ENCODE results near the gene AUTS2. TPM values are rescaled to one million over a fixed set of nuclear protein-coding genes. Genes with fewer than 3 reads are reported as not detected.

Gene AUTS2
- total RNA-seq, 2 donors from 2014 or later, result 0.53 to 2.2 TPM

DNA sequence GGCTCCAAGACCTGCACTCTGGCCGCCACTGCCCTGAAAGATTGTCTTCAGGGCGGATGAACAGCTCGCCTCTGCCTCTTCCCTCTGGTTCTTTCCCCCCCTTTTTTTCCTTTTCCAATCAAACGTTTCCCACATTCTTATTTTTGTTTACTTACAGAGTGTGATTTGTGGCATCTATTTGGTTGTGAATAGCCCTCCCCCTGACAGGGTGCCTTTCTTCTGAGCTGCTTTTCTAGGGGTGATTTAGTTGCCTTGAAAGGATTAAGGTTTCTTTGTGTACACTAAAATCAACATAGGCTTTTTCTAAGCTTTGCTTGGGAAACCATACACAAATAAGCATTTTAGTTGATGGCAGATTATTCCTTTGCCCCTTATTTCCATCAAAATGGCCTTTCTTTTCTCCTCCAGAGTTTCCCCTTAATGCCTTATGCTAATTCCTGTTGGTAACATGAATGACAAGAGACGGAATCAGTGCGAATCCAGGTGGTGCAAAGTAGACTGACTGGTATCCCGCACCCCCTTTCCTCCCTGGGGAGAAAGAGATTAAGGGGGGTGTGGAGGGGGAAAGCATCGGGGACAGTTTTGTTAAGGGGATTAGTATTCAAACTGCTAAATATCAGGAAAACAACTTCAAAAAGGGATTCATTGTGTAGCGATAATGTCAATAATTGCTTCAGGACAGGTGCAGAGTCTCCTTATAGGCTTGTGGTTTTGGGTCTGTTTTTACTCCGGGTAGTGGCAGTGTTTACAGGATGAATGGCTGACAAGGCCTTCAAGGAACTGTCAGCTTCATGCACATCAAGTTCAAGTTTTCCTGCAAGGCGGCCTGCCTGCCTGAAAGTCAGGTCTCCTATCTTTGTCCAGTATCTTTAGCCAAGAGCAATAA is 1102.0 kb downstream of the AUTS2 start:
- no peak for DNase-seq (ENCODE audit: low spot score in 2 of 2)
- Mint-ChIP-seq H3K9me3 (no peaks in the 10 kb centered on the region), H3K27ac (no peak overlapping the region), H3K36me3 (no peaks in the 10 kb centered on the region)
- no peak for ATAC-seq

DNA sequence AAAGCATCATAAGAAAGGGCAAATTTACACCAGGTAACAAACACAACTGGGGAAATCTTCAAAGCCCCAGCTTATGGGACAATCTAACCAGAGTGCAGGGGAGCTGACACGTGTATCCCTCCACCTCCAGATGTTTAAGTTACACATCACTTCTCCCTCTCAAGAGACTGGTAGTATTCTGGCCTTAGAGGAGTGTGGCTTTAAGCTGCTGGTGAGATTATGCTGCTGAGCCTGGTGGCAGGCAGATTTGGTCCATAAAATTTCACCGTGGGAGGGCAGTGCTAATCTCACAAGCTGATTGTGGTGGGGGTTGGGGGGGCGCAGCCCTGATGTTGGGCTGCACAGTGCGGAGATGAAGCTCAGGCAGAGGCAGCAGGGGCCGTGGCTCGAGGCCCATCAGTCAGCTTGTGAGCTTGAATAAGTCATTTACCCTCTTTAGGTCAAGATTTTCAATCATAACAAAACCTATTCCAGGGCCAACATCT is 1102.7 kb downstream of the AUTS2 start:
- Mint-ChIP-seq H3K9me3 (peaks cover 0 to 3% of the 10 kb centered on the region in 2 donors), H3K27ac (no peak overlapping the region), H3K36me3 (no peaks in the 10 kb centered on the region)
- ATAC-seq, result no peak
- DNase-seq (ENCODE audit: low spot score in 2 of 2), result no peak

DNA sequence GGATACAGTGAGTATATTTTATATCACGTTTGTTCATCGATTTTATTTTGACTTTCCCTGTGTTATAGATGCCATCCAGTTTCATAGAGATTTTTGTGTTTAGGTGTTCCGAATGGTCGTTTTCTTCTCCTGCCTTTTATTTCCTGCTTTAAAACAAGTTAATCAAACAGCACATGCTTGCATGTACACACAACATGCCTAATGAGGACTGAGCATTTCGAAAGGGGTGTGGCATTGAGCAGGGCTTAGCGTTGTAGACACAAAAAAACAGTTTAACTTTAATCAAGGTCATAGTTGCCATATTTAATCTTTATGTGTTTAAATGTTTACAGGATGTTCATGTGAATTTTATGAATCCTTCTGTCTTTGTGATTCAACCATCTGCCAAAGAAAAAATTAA is 1103.2 kb downstream of the AUTS2 start:
- Mint-ChIP-seq H3K36me3 (no peaks in the 10 kb centered on the region), H3K27ac (no peak overlapping the region), H3K9me3 (peaks cover 0 to 5% of the 10 kb centered on the region in 2 donors)
- no peak for ATAC-seq
- no peak for DNase-seq (ENCODE audit: low spot score in 2 of 2)

DNA sequence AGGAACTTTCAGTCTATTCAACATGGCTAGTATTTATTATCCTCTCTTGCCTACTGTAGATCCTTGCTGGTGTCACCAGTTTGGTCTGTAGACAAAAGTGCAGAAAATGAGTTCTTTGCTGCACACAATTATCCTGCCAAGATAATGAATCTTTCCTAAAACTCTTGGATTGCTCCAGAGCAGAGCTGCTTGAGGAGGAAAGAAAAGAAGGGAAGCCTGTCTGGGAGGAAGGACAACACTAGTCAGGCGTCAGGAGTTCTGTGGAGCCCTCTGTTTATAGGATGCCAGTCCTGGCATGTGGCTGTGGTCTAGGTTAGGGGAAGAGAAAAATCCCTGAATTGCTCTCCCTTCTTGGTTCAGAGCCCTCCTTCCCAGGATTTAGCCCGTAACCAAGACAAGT is 1103.7 kb downstream of the AUTS2 start:
- ATAC-seq (no peak), DNase-seq (ENCODE audit: low spot score in 2 of 2) (no peak)
- Mint-ChIP-seq H3K27ac (no peak overlapping the region), H3K9me3 (peaks cover 0 to 5% of the 10 kb centered on the region in 2 donors), H3K36me3 (no peaks in the 10 kb centered on the region)

DNA sequence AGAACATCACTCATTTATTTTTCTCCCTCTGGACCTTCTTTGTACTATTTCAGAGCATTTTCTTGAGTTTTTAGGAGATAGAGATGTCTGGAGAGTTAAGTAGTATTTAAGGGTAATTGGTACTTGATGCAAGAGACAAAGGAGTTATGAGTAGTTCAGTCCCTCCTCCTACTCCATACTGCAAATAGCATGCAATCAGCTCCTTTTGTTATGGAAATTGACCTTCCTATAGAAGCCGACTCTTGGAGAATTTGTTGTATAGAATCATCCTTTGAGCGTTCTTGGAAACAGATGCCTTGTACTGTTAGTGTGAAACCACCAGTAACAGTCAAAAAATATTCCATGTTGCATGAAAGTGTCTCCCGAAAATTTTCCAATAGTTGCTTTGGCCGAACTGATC is 1105.5 kb downstream of the AUTS2 start:
- ATAC-seq, result no peak
- DNase-seq (ENCODE audit: low spot score in 2 of 2), result no peak
- Mint-ChIP-seq H3K36me3 (no peaks in the 10 kb centered on the region), H3K27ac (no peak overlapping the region), H3K9me3 (peaks cover 0 to 5% of the 10 kb centered on the region in 2 donors)

DNA sequence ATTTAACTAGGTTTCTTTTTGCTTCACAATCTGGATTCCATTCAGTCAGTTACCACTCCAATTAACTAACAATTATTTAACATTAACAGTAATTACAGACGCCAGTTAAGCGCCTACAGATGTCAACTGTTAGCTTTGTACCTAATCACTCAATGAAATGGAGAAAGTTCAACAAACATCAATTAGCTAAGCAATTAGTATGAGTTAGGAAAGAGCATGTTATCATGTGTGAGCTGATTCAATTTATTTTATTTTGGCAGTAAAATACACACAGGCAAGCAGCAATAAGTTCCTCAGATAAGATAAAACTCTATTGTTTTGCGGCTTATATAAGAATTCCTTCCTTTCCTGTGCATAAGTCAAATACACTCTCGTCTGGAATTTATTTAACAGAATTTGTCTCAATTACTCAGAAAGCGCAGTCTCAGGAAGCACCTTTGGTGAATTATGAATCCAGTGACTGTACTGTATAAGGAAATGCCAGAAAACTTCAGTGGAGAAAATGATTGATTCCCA is 1106.6 kb downstream of the AUTS2 start:
- DNase-seq (ENCODE audit: low spot score in 2 of 2), result no peak
- no peak overlapping the region for H3K27ac Mint-ChIP-seq
- H3K36me3 Mint-ChIP-seq, result no peaks in the 10 kb centered on the region
- peaks cover 0 to 5% of the 10 kb centered on the region in 2 donors for H3K9me3 Mint-ChIP-seq
- no peak for ATAC-seq

DNA sequence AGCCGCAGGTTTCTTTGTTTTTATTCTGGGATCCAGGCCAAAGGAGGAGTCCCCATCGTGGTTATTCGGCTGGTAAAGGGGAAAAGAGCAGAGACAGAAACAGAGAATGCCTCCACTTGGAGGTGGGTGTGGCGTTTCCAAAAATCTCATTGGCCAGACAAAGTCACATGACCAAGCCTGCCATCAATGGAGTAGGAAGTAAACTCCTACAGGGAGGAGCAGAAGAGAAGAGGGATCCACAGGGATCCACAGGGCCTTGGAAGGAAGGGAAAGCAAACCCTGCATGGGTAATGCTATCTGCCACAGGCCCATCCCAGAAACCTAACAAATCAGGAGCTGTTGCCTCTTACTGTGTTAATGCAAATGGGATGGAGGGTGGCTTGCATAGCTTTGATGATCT is 1107.9 kb downstream of the AUTS2 start:
- Mint-ChIP-seq H3K36me3 (no peaks in the 10 kb centered on the region), H3K27ac (no peak overlapping the region), H3K9me3 (peaks cover 0 to 5% of the 10 kb centered on the region in 2 donors)
- no peak for ATAC-seq
- DNase-seq (ENCODE audit: low spot score in 2 of 2), result no peak

DNA sequence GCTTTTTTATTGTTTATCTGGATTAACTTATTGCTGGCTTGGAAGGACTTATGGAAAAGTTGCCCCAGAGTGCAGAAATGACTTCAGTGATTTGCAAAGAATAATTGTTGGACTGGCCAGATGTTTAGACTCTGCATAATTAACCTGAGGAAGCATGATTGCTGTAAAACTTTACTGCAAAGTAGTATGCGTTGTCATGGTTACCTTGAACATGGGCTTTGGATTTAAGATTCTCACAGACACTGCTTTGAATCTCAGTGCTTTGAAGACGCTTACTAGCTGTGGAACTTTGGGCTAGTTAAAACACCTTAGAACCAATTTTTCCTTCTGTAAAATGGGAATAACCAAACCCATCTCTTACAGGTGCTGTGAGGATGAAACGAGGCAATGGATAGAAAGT is 1108.4 kb downstream of the AUTS2 start:
- H3K27ac Mint-ChIP-seq, result no peak overlapping the region
- no peaks in the 10 kb centered on the region for H3K36me3 Mint-ChIP-seq
- DNase-seq (ENCODE audit: low spot score in 2 of 2) (no peak), ATAC-seq (no peak)
- H3K9me3 Mint-ChIP-seq, result peaks cover 0 to 5% of the 10 kb centered on the region in 2 donors

DNA sequence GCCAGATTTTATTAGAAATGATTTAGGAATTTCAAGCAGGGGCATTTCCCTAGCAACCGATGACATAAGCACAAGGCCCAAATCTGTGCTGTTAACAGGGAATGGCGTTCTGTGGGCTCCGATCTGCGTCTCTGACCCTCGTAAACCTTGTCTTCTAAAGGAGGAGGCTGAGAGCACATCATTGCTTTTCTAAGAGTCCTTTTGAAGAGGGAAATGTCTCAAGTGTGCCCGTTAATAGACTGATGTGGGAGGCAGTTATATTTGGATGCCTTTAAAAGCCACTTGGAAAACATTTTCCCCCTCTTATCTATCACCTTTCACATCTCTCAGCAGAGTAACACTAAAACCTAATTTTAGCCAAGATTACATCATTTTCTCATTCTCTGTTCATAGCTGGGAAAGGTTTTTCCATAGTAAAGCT is 1109.6 kb downstream of the AUTS2 start:
- DNase-seq (ENCODE audit: low spot score in 2 of 2), result no peak
- Mint-ChIP-seq H3K27ac (no peak overlapping the region), H3K36me3 (no peaks in the 10 kb centered on the region), H3K9me3 (peaks cover 0 to 5% of the 10 kb centered on the region in 2 donors)
- no peak for ATAC-seq

DNA sequence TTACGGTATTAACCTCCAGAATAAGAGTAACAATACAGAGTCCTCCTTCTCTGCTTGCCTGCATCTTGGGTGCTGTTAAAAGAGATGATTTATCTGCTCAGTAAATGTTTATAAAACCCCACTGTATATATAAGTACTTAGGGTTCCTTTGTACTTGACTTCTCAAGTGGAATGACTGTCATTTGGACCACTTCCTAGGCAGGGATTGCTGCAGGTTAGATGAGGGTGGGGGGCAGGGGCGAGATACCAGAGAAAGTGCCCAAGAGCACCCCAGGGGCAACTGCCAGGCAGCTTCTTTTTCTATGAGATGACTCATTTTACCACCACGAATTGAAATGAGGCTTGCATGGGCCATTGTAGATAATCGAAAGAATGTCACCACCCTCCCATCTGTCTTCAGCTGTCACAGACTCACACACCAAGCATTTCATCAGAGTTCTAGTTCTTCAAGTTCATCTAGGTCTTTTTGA is 1111.8 kb downstream of the AUTS2 start:
- ATAC-seq (no peak), DNase-seq (ENCODE audit: low spot score in 2 of 2) (no peak)
- H3K9me3 Mint-ChIP-seq, result peaks cover 5 to 6% of the 10 kb centered on the region in 2 donors
- peaks cover 0 to 6% of the 10 kb centered on the region in 2 donors for H3K36me3 Mint-ChIP-seq
- H3K27ac Mint-ChIP-seq, result no peak overlapping the region

DNA sequence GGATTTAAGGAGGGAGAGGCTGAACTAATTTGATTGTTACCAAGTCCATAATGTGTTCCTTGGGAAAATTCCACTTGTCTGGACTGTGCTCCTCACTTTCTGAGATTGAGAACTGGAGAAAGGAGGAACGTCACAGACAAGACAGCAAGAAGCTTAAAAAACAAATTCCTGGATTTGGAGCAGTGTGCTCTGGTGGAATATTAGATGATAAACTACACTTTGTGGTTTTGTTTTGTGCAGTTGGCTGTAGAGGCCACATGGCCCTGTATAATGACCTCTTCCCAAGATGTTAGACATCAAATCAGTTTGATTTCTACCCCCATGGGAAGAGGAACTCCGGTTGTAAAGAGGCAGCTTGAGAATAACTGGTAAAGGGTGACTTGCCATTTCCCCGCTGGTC is 1112.4 kb downstream of the AUTS2 start:
- DNase-seq (ENCODE audit: low spot score in 2 of 2) (no peak), ATAC-seq (no peak)
- Mint-ChIP-seq H3K27ac (no peak overlapping the region), H3K9me3 (peaks cover 5 to 6% of the 10 kb centered on the region in 2 donors), H3K36me3 (peaks cover 0 to 6% of the 10 kb centered on the region in 2 donors)

DNA sequence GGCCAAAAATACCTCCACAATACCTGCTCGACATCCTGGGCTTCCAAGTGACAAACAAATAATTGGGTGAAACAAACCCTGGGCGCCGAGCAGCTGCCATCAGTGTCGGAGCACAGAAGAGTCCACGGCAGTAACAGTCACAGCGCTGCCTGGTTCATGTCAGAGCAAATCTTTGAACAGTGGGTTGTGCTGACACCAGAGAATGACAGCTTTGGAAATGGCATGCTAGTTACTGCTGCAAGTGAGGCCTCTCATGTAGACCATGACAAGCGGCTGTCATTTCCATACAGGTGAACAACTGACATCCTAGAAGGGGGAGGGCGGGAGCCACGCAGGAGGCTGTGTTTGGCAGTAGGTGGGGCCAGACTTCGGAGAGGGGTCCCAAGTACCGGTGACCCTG is 1113.2 kb downstream of the AUTS2 start:
- peaks cover 0 to 6% of the 10 kb centered on the region in 2 donors for H3K36me3 Mint-ChIP-seq
- DNase-seq (ENCODE audit: low spot score in 2 of 2), result no peak
- H3K9me3 Mint-ChIP-seq, result peaks cover 0 to 6% of the 10 kb centered on the region in 2 donors
- H3K27ac Mint-ChIP-seq, result no peak overlapping the region
- ATAC-seq, result no peak

DNA sequence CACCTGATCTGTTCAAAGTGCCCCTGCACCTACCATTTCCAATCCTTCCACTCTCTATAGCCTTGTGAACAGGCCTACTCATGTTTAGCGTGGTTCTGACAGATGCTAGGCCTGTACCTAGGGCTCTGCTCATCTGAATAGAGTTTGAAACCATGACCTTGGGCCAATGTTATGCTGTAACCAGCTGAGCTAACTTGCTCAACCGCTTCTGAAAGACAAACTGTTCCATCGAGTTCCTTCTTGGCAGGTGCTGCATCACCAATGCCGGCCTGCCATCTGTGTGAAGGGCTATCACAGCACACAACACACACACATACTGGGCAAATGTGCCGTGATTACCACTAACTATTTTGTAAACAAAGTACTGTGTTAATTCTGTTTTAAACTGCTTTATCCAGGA is 1114.7 kb downstream of the AUTS2 start:
- H3K27ac Mint-ChIP-seq, result no peak overlapping the region
- H3K9me3 Mint-ChIP-seq, result peaks cover 0 to 6% of the 10 kb centered on the region in 2 donors
- H3K36me3 Mint-ChIP-seq, result peaks cover 0 to 6% of the 10 kb centered on the region in 2 donors
- no peak for DNase-seq (ENCODE audit: low spot score in 2 of 2)
- ATAC-seq, result no peak

DNA sequence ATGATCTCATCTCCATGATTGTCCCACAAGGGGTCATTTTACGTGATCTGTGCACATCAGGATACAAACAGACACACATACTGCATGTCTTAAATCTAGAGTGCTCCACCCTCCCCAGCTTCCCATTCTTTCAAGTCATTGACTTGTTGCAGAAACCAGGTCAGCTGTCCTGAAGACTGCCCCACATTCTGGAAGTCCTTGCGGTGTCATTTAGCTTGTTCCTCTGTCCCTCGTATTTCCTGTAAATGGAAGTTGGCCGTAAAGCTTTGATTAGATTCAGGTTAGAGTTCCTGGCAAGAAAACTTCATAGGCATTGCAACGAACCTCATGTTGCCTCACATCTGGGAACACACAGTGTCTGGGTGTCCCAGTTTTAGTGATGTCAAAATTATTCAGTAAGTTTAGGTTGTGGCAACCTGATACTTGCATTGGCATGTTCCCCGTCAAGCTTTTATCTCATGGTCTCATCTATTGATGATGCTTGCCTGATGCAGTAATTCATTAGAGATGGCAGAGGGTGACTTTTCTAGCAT is 1116.3 kb downstream of the AUTS2 start:
- Mint-ChIP-seq H3K27ac (no peak overlapping the region), H3K9me3 (peaks cover 6 to 7% of the 10 kb centered on the region in 2 donors), H3K36me3 (peaks cover 0 to 6% of the 10 kb centered on the region in 2 donors)
- ATAC-seq (no peak), DNase-seq (ENCODE audit: low spot score in 2 of 2) (no peak)

DNA sequence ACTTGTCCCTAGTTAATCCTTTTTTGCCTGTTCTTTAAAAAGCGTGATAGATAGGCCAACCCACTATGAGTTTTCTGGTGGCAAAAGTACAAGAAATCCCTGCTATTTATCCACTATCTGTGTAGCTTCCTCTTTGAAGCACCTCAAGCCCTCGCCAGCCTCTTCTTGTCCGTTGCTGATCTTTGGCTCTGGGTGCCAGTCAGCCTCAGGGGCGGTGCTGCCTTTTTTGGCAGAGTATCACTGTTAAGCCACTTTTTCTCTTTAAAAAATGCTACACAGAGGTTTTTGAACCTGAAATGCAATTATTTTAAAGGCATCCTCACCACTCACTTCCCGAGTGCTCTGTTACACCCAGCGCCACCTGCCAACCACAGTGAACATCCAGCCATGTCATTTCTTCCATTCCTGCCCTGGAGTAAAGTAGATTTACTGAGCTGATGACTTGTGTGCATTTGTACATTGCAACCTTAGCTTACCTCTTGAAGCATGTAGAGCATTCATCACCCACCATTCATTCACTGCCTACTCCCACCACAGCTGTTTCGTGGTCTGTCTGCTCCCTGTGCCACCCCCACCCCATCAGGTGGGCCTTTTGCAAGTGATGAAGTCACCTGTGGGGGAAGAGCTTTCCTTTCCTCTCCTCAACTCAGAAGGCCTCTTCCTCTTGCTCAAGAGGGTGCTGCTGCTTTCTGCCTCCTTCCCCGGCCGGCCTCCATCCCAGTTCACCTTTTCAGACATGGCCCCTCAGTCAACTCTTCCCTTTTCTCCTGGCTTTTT is 1119.5 kb downstream of the AUTS2 start:
- Mint-ChIP-seq H3K27ac (no peak overlapping the region), H3K36me3 (peaks cover 0 to 6% of the 10 kb centered on the region in 2 donors), H3K9me3 (peaks cover 6 to 7% of the 10 kb centered on the region in 2 donors)
- DNase-seq (ENCODE audit: low spot score in 2 of 2) (no peak), ATAC-seq (no peak)

DNA sequence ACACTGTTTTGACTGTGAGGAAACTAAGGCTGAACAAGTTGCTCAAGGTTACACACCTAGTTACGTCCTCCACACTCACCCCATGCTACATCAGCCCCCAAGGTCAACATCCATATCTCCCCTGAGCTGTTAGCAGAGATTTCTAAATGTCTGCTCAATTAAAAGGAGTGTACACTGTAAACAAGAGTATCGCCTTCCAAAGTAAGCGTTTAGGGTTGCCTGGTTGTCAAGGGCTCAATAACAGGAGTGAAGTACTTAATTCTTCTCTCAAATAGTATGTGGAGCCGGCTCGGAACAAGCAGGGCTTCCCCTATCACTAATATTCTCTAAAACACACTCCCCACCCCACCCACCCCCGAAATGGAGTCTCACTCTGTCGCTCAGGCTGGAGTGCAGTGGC is 1120.8 kb downstream of the AUTS2 start:
- ATAC-seq (no peak), DNase-seq (ENCODE audit: low spot score in 2 of 2) (no peak)
- peaks cover 6 to 7% of the 10 kb centered on the region in 2 donors for H3K9me3 Mint-ChIP-seq
- H3K36me3 Mint-ChIP-seq, result peaks cover 0 to 6% of the 10 kb centered on the region in 2 donors
- H3K27ac Mint-ChIP-seq, result no peak overlapping the region

Measured in activated naive CD4-positive, alpha-beta T cell treated with anti-CD3 and anti-CD28 coated beads, Interleukin-2, amount 50 U/mL, for 72 hours (primary cell).